Measurements from ENCODE around the gene AK8. TPM values are rescaled to one million over a fixed set of nuclear protein-coding genes. Genes with fewer than 3 reads are reported as not detected.

The AK8 gene
- total and polyA plus RNA-seq, 4 donors = 0.07 to 0.26 (median 0.11) TPM

DNA sequence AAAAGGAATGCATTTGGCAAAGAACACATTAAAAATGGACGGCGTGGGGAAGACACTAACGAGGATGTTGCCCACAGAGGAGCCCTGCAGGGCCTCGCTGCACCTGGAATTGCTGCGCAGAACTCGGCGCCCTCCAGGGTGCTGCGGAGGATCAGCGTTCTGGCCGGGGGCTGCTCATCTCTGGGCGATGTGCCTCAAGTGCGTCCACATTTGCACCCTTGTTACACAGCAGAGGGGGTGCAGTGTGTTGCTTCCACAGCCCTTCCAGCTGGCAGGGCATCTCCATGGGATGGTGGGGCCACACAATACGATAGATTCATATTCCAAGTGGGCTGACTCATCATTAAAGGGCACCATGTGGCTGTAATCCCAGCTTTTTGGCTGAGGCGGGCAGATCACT is 63.1 kb downstream of the AK8 start:
- TF ChIP-seq FOXA1 (IDR thresholded peaks at IDR 0.05) (no peak), SP1 (IDR thresholded peaks at IDR 0.05) (no peak), YY1 (IDR thresholded peaks at IDR 0.05) (no peak), JUND (IDR thresholded peaks at IDR 0.05) (no peak), HNF4G (IDR thresholded peaks at IDR 0.05) (no peak)
- TF ChIP-seq, protein P1, sequence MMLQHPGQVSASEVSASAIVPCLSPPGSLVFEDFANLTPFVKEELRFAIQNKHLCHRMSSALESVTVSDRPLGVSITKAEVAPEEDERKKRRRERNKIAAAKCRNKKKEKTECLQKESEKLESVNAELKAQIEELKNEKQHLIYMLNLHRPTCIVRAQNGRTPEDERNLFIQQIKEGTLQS (IDR thresholded peaks at IDR 0.05) = no peak
- TF ChIP-seq, protein P2, sequence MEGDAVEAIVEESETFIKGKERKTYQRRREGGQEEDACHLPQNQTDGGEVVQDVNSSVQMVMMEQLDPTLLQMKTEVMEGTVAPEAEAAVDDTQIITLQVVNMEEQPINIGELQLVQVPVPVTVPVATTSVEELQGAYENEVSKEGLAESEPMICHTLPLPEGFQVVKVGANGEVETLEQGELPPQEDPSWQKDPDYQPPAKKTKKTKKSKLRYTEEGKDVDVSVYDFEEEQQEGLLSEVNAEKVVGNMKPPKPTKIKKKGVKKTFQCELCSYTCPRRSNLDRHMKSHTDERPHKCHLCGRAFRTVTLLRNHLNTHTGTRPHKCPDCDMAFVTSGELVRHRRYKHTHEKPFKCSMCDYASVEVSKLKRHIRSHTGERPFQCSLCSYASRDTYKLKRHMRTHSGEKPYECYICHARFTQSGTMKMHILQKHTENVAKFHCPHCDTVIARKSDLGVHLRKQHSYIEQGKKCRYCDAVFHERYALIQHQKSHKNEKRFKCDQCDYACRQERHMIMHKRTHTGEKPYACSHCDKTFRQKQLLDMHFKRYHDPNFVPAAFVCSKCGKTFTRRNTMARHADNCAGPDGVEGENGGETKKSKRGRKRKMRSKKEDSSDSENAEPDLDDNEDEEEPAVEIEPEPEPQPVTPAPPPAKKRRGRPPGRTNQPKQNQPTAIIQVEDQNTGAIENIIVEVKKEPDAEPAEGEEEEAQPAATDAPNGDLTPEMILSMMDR (IDR thresholded peaks at IDR 0.05; ENCODE audit: low read depth, low read length, missing input control) = no peak
- TF ChIP-seq, protein P3, sequence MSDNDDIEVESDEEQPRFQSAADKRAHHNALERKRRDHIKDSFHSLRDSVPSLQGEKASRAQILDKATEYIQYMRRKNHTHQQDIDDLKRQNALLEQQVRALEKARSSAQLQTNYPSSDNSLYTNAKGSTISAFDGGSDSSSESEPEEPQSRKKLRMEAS (IDR thresholded peaks at IDR 0.05) = no peak
- TF ChIP-seq, protein P4, sequence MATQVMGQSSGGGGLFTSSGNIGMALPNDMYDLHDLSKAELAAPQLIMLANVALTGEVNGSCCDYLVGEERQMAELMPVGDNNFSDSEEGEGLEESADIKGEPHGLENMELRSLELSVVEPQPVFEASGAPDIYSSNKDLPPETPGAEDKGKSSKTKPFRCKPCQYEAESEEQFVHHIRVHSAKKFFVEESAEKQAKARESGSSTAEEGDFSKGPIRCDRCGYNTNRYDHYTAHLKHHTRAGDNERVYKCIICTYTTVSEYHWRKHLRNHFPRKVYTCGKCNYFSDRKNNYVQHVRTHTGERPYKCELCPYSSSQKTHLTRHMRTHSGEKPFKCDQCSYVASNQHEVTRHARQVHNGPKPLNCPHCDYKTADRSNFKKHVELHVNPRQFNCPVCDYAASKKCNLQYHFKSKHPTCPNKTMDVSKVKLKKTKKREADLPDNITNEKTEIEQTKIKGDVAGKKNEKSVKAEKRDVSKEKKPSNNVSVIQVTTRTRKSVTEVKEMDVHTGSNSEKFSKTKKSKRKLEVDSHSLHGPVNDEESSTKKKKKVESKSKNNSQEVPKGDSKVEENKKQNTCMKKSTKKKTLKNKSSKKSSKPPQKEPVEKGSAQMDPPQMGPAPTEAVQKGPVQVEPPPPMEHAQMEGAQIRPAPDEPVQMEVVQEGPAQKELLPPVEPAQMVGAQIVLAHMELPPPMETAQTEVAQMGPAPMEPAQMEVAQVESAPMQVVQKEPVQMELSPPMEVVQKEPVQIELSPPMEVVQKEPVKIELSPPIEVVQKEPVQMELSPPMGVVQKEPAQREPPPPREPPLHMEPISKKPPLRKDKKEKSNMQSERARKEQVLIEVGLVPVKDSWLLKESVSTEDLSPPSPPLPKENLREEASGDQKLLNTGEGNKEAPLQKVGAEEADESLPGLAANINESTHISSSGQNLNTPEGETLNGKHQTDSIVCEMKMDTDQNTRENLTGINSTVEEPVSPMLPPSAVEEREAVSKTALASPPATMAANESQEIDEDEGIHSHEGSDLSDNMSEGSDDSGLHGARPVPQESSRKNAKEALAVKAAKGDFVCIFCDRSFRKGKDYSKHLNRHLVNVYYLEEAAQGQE (IDR thresholded peaks at IDR 0.05) = no peak
- H3K4me1 ChIP-seq (ENCODE audit: control insufficient read depth in 4 of 4, insufficient read depth in 4 of 4, low read length in 3 of 4) = no peaks in the 10 kb centered on the region
- no peak overlapping the region for H3K4me3 ChIP-seq (ENCODE audit: low read depth in 1 of 3, low read length in 3 of 3)
- H3K36me3 ChIP-seq (ENCODE audit: control insufficient read depth in 4 of 4, insufficient read depth in 3 of 4, low read depth in 1 of 4, low read length in 3 of 4) = no peaks in the 10 kb centered on the region
- DNase-seq (ENCODE audit: low spot score) = no peak
- whole genome bisulfite sequencing = 88% methylated on average over 14 of the region's 14 CpGs
- no peak overlapping the region for H3K27ac ChIP-seq (ENCODE audit: low read depth in 1 of 2, low read length in 2 of 2)
- H3K9me3 ChIP-seq (ENCODE audit: control insufficient read depth in 4 of 4, low read length in 3 of 4) = no peaks in the 10 kb centered on the region
- no peaks in the 10 kb centered on the region for H3K27me3 ChIP-seq (ENCODE audit: control insufficient read depth in 4 of 4, insufficient read depth in 4 of 4, low read length in 3 of 4)
- H3K9ac ChIP-seq (ENCODE audit: low read depth in 1 of 2, low read length in 2 of 2) = no peak overlapping the region

DNA sequence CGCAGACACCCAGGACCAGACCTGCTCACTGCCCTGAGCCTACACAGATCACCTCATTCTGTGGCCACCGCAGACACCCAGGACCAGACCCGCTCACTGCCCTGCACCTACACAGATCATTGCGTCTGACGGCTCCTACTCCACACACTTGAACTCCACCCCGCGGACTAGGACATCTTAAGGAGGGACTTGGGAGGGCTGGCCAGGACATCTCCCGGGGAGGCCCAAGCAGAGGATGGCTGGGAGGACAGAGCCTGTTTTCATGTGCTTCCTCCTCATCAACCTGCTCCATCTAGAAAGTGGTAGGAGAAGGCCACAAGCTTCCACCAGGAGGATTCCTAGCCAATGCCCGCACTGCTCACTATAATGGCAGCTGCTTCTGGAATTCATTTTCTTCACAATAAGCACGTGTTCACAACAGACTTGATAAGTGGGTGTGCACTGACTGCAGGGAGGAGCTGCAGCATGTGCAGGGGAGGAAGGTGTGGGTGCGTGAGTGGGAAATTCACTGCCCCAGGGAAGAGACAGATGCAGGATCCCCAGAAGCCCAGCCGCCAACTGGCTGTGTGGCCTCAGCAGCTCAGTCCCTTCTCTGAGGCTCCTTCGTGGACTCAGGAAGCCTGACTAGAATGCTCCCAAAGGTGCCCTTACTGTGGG is 64.8 kb downstream of the AK8 start:
- TF ChIP-seq NR2F2 (IDR thresholded peaks at IDR 0.05) = no peak
- no peak for TF ChIP-seq TAF1 (conservative IDR thresholded peaks at IDR 0.05)
- no peak for TF ChIP-seq HNF4A (conservative IDR thresholded peaks at IDR 0.05)
- no peak for TF ChIP-seq YY1 (IDR thresholded peaks at IDR 0.05)
- TF ChIP-seq, protein P4 (IDR thresholded peaks at IDR 0.05) = no peak
- TF ChIP-seq JUND (IDR thresholded peaks at IDR 0.05) = no peak
- no peak for TF ChIP-seq FOXA2 (IDR thresholded peaks at IDR 0.05)
- no peak for TF ChIP-seq RXRA (IDR thresholded peaks at IDR 0.05)
- TF ChIP-seq SP1 (IDR thresholded peaks at IDR 0.05) = no peak
- TF ChIP-seq, protein P2 (IDR thresholded peaks at IDR 0.05; ENCODE audit: low read depth, low read length, missing input control) = no peak
- TF ChIP-seq, protein P1 (IDR thresholded peaks at IDR 0.05) = no peak
- TF ChIP-seq EGR1 (IDR thresholded peaks at IDR 0.05; ENCODE audit: low read depth in 2 of 2) = no peak
- TF ChIP-seq HNF4G (IDR thresholded peaks at IDR 0.05) = no peak
- TF ChIP-seq GABPA (IDR thresholded peaks at IDR 0.05 in 1 of 2, conservative IDR thresholded peaks at IDR 0.05 in 1 of 2) = no peak
- TF ChIP-seq, protein P5, sequence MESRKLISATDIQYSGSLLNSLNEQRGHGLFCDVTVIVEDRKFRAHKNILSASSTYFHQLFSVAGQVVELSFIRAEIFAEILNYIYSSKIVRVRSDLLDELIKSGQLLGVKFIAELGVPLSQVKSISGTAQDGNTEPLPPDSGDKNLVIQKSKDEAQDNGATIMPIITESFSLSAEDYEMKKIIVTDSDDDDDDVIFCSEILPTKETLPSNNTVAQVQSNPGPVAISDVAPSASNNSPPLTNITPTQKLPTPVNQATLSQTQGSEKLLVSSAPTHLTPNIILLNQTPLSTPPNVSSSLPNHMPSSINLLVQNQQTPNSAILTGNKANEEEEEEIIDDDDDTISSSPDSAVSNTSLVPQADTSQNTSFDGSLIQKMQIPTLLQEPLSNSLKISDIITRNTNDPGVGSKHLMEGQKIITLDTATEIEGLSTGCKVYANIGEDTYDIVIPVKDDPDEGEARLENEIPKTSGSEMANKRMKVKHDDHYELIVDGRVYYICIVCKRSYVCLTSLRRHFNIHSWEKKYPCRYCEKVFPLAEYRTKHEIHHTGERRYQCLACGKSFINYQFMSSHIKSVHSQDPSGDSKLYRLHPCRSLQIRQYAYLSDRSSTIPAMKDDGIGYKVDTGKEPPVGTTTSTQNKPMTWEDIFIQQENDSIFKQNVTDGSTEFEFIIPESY (IDR thresholded peaks at IDR 0.05) = no peak
- 91% methylated on average over 13 of the region's 13 CpGs for WGBS

More for the DNA sequence above, 64.8 kb downstream of the AK8 start:
- Histone ChIP-seq H3K27me3 (ENCODE audit: control insufficient read depth in 4 of 4, insufficient read depth in 4 of 4, low read length in 3 of 4) (no peaks in the 10 kb centered on the region), H3K4me3 (ENCODE audit: low read depth in 1 of 3, low read length in 3 of 3) (no peak overlapping the region), H3K9ac (ENCODE audit: low read depth in 1 of 2, low read length in 2 of 2) (no peak overlapping the region), H3K4me1 (ENCODE audit: control insufficient read depth in 4 of 4, insufficient read depth in 4 of 4, low read length in 3 of 4) (no peaks in the 10 kb centered on the region), H3K36me3 (ENCODE audit: control insufficient read depth in 4 of 4, insufficient read depth in 3 of 4, low read depth in 1 of 4, low read length in 3 of 4) (no peaks in the 10 kb centered on the region), H3K9me3 (ENCODE audit: control insufficient read depth in 4 of 4, low read length in 3 of 4) (no peaks in the 10 kb centered on the region), H3K27ac (ENCODE audit: low read depth in 1 of 2, low read length in 2 of 2) (no peak overlapping the region)
- DNase-seq (ENCODE audit: low spot score) = no peak
